ENCODE data around the gene BACH2. TPM values are rescaled to one million over a fixed set of nuclear protein-coding genes. Genes with fewer than 3 reads are reported as not detected.
"Not testable (repeated sequence)": the region's sequence is repeated elsewhere in the genome, so short reads cannot be mapped to it uniquely, and the experiment has no call there.

BACH2 gene
- total and polyA plus RNA-seq, 2 of the 4 experiments (the other 2 are of a cell fraction) = 1.3 to 1.4 TPM

GRCh38 chr6:90131125-90131524 is 165.5 kb downstream of the BACH2 start:
- H4K5ac ChIP-seq (ENCODE audit: low read depth, low read length) = no peak overlapping the region; the same call in 1 of the 2 replicates
- CTCF ChIA-PET = interaction anchor here (0.6 kb wide), 1 partner anchor 114 kb away, joined by 6 read pairs; no protein-coding TSS in a partner anchor
- ATAC-seq (ENCODE audit: low read depth) = no peak
- H4K91ac ChIP-seq (ENCODE audit: insufficient read depth, low read depth, low read length) = no peak overlapping the region
- H3K4me3 ChIP-seq (ENCODE audit: insufficient read depth, low read depth, low read length) = no peak overlapping the region
- POLR2A ChIA-PET (ENCODE audit: unreplicated experiment) = no interaction called here
- DNase-seq = peak; percentile 37
- H3K9me3 ChIP-seq (ENCODE audit: control insufficient read depth, insufficient read depth, low read length) = no peaks in the 10 kb centered on the region
- no peaks in the 10 kb centered on the region for H4K20me1 ChIP-seq (ENCODE audit: insufficient read depth, low read length)
- no peak overlapping the region for H3K27ac ChIP-seq (ENCODE audit: insufficient read depth, low read length)
- H3K36me3 ChIP-seq (ENCODE audit: control insufficient read depth, insufficient read depth, low read length) = no peaks in the 10 kb centered on the region
- H2BK120ac ChIP-seq (ENCODE audit: low read depth, low read length) = no peak overlapping the region
- no TSS peak for BruUV-seq (replicated peaks)
- no peak overlapping the region for H3K4me2 ChIP-seq (ENCODE audit: low read depth, low read length)
- no peak overlapping the region for H3K18ac ChIP-seq (ENCODE audit: low read depth, low read length)
- H2BK5ac ChIP-seq (ENCODE audit: low read depth, low read length, poor library complexity, severe bottlenecking) = no peak overlapping the region
- no peak overlapping the region for H2AK9ac ChIP-seq (replicated peaks; ENCODE audit: low read depth, low read length, poor library complexity)
- H3K4me1 ChIP-seq (ENCODE audit: control insufficient read depth, insufficient read depth, low read length) = peaks cover 3% of the 10 kb centered on the region
- H3K79me1 ChIP-seq (ENCODE audit: low read depth in 1 of 2, low read length in 2 of 2) = no peaks in the 10 kb centered on the region
- H3K27me3 ChIP-seq (ENCODE audit: control insufficient read depth, insufficient read depth, low read length) = no peaks in the 10 kb centered on the region
- H3K56ac ChIP-seq (ENCODE audit: extremely low read depth, insufficient read depth, low read length) = no peak overlapping the region
- H2AFZ ChIP-seq (replicated peaks; ENCODE audit: low read length, poor library complexity) = no peak overlapping the region
- WGBS, 2 experiments (ENCODE audit: extremely low coverage in 2 of 2, insufficient read length in 1 of 2) = no CpG with 5 or more reads among the region's 1 CpG
- H3K9me1 ChIP-seq (ENCODE audit: insufficient read depth, low read length) = peaks cover 7% of the 10 kb centered on the region
- no peak overlapping the region for H3K14ac ChIP-seq (replicated peaks; ENCODE audit: low read depth, low read length)
- no peak for TF ChIP-seq CHD1 (IDR thresholded peaks at IDR 0.05; ENCODE audit: low read depth, low read length)
- TF ChIP-seq ELK1 (IDR thresholded peaks at IDR 0.05; ENCODE audit: borderline replicate concordance, low read depth, low read length) = no peak
- H2AK5ac ChIP-seq (ENCODE audit: low read depth, low read length) = no peak overlapping the region
- no peak overlapping the region for H3K4ac ChIP-seq (ENCODE audit: low read depth, low read length)
- intact Hi-C loops (cut with micrococcal nuclease) (no loop called here), dilution Hi-C loops (cut with HindIII; ENCODE audit: low sequenced_read_pairs, unreplicated experiment) (no loop called here), in situ Hi-C loops (cut with MboI; ENCODE audit: low sequenced_read_pairs) (no loop called here)
- H3K9ac ChIP-seq (ENCODE audit: low read depth, low read length) = no peak overlapping the region
- H3K23ac ChIP-seq (ENCODE audit: low read depth, low read length) = no peak overlapping the region
- H2BK15ac ChIP-seq (ENCODE audit: low read depth, low read length) = no peak overlapping the region
- H2BK20ac ChIP-seq (ENCODE audit: low read depth, low read length) = no peak overlapping the region
- H4K8ac ChIP-seq (ENCODE audit: low read depth in 2 of 2, low read length in 2 of 2) = no peak overlapping the region

- H3K36me3 ChIP-seq (ENCODE audit: control insufficient read depth, insufficient read depth, low read length); H3K27ac ChIP-seq (ENCODE audit: insufficient read depth, low read length); H2BK15ac ChIP-seq (ENCODE audit: low read depth, low read length); H3K23ac ChIP-seq (ENCODE audit: low read depth, low read length); H3K27me3 ChIP-seq (ENCODE audit: control insufficient read depth, insufficient read depth, low read length); dilution Hi-C loops (cut with HindIII; ENCODE audit: low sequenced_read_pairs, unreplicated experiment); H4K20me1 ChIP-seq (ENCODE audit: insufficient read depth, low read length); ATAC-seq (ENCODE audit: low read depth); DNase-seq; H3K9me3 ChIP-seq (ENCODE audit: control insufficient read depth, insufficient read depth, low read length); H4K5ac ChIP-seq (ENCODE audit: low read depth, low read length); H3K18ac ChIP-seq (ENCODE audit: low read depth, low read length); H2AFZ ChIP-seq (replicated peaks; ENCODE audit: low read length, poor library complexity); H3K4me3 ChIP-seq (ENCODE audit: insufficient read depth, low read depth, low read length); H3K14ac ChIP-seq (replicated peaks; ENCODE audit: low read depth, low read length); H2AK9ac ChIP-seq (replicated peaks; ENCODE audit: low read depth, low read length, poor library complexity); H2AK5ac ChIP-seq (ENCODE audit: low read depth, low read length); intact Hi-C loops (cut with micrococcal nuclease); H4K91ac ChIP-seq (ENCODE audit: insufficient read depth, low read depth, low read length); CTCF ChIA-PET; H2BK120ac ChIP-seq (ENCODE audit: low read depth, low read length); H3K4me2 ChIP-seq (ENCODE audit: low read depth, low read length); BruUV-seq (replicated peaks); H2BK20ac ChIP-seq (ENCODE audit: low read depth, low read length); POLR2A ChIA-PET (ENCODE audit: unreplicated experiment); H3K9ac ChIP-seq (ENCODE audit: low read depth, low read length); H4K8ac ChIP-seq (ENCODE audit: low read depth in 2 of 2, low read length in 2 of 2); in situ Hi-C loops (cut with MboI; ENCODE audit: low sequenced_read_pairs); H3K56ac ChIP-seq (ENCODE audit: extremely low read depth, insufficient read depth, low read length); H2BK5ac ChIP-seq (ENCODE audit: low read depth, low read length, poor library complexity, severe bottlenecking); H3K9me1 ChIP-seq (ENCODE audit: insufficient read depth, low read length); H3K79me1 ChIP-seq (ENCODE audit: low read depth in 1 of 2, low read length in 2 of 2); H3K4ac ChIP-seq (ENCODE audit: low read depth, low read length): not testable (repeated sequence)
- no CpG with 5 or more reads among the region's 2 CpGs for WGBS, 2 experiments (ENCODE audit: extremely low coverage in 2 of 2, insufficient read length in 1 of 2)
- peaks cover 12% of the 10 kb centered on the region for H3K4me1 ChIP-seq (ENCODE audit: control insufficient read depth, insufficient read depth, low read length)
These were observed 168.0 kb downstream of the BACH2 start for GRCh38 chr6:90128687-90129086.
